IPS DF 19.7 (cell line): Measurements from ENCODE around the gene PRKAR2B.
A peak's percentile ranks its signal among the peaks of the same experiment; 100 is the strongest.
"Not testable (repeated sequence)": the region's sequence is repeated elsewhere in the genome, so short reads cannot be mapped to it uniquely, and the experiment has no call there.

ENCODE experiments used
- DNase-seq: peaks from one replicate; pipeline ENCODE4 v3.0.0-alpha.2; 2013; ENCODE audit warnings: low read depth, low spot score

The PRKAR2B gene

GRCh38 chr7:107155726-107156125 is 111.2 kb downstream of the PRKAR2B start:
- DNase-seq, result not testable (repeated sequence)

- no peak for DNase-seq
These were observed 112.6 kb downstream of the PRKAR2B start for GRCh38 chr7:107157091-107157490.

GRCh38 chr7:107158028-107158427 is 113.5 kb downstream of the PRKAR2B start:
- DNase-seq, result no peak

- no peak for DNase-seq
These were observed 115.9 kb downstream of the PRKAR2B start for GRCh38 chr7:107160389-107160788.

GRCh38 chr7:107161415-107161814 is 116.9 kb downstream of the PRKAR2B start:
- no peak for DNase-seq

- DNase-seq, result no peak
These were observed 118.0 kb downstream of the PRKAR2B start for GRCh38 chr7:107162475-107162874.

GRCh38 chr7:107164092-107164491 is 119.6 kb downstream of the PRKAR2B start:
- DNase-seq, result no peak

- no peak for DNase-seq
These were observed 120.8 kb downstream of the PRKAR2B start for GRCh38 chr7:107165341-107165740.

- DNase-seq, result no peak
These were observed 122.4 kb downstream of the PRKAR2B start for GRCh38 chr7:107166736-107167426.

- no peak for DNase-seq
These were observed 123.2 kb downstream of the PRKAR2B start for GRCh38 chr7:107167483-107168232.

- DNase-seq, result peak; percentile 100
These were observed 124.0 kb downstream of the PRKAR2B start, which contains the start of gene HBP1 for GRCh38 chr7:107168233-107169119. HBP1 (plus strand) TSS chr7:107169003; CDS start chr7:107179894, 10,891 bp downstream.

- DNase-seq, result peak; percentile 90
These were observed 124.9 kb downstream of the PRKAR2B start for GRCh38 chr7:107169120-107170050.

GRCh38 chr7:107170051-107170915 is 125.8 kb downstream of the PRKAR2B start:
- DNase-seq, result no peak

GRCh38 chr7:107171496-107171895 is 127.0 kb downstream of the PRKAR2B start:
- no peak for DNase-seq

- DNase-seq, result no peak
These were observed 127.9 kb downstream of the PRKAR2B start for GRCh38 chr7:107172276-107173032.

GRCh38 chr7:107173191-107173590 is 128.7 kb downstream of the PRKAR2B start:
- DNase-seq, result no peak

GRCh38 chr7:107173691-107174406 is 129.3 kb downstream of the PRKAR2B start:
- DNase-seq, result no peak
